Fibroblast of villous mesenchyme (primary cell): Measurements from ENCODE around the gene CA12. TPM values are rescaled to one million over a fixed set of nuclear protein-coding genes. Genes with fewer than 3 reads are reported as not detected.

ENCODE experiments used
- DNase-seq: peaks from one replicate; pipeline ENCODE4 v3.0.0-alpha.2; 2010; ENCODE audit warnings: low read depth
- H3K4me3 ChIP-seq: 2 replicates; pipeline ENCODE4 v1.5.1; 2011; ENCODE audit warnings: low read depth, mild to moderate bottlenecking, low read length
- total RNA-seq: library from RNA; depleted of rRNA; stranded (reverse); fragments of >200 nt; gene quantifications from 2 replicates; pipeline ENCODE4 v1.2.3, GENCODE V29; 2012
- TF ChIP-seq, protein P1 (sequence below): IDR thresholded peaks from 2 replicates; pipeline ENCODE4 v1.5.1; 2012; ENCODE audit warnings: low read depth, mild to moderate bottlenecking, low read length; ENCODE audit not compliant: insufficient read depth

The CA12 gene
- total RNA-seq, 1 donor, result 15.1 TPM

DNA sequence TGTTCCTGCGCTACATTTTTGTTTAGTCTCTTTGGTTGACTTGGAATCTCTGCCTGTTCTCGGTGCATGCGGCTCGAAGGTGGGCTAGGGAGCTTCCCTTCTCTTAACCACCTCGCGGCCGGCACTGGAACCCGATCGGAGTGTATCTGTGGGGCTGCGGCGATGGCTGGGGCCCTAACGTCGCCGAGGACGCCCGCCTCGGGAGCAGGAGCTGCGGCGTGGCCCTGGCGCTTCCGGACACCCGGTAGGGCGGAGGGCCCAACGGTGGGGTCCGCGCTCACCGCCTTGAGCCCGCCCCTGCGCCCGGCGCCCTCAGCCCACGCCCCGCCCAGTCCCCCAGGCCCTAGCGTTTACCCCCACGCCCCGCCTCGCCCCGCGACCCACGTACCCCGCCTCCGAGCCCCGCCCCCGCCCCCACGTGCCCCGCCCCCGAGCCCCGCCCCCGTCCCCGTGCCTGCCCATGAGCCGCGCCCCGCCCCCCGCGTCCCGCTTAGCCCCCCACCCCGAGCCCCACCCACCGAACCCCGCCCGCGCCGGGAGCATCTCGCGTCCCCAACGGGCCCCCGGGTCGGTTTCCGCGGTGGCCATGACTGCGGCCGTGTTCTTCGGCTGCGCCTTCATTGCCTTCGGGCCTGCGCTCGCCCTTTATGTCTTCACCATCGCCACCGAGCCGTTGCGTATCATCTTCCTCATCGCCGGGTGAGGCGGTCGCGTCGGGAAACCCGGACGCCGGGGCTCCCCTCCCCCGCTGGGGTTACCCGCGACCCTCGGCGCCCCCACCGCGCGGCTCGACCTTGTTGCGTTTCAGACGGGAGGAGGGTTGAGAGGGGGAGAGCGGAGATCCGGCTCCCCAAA is 104.4 kb downstream of the CA12 start, which contains the start of gene APH1B:
APH1B (plus strand) TSS at position 568 of the 855 bp plus-strand sequence; CDS start at position 587, 19 bp downstream.
- TF ChIP-seq, protein P1, sequence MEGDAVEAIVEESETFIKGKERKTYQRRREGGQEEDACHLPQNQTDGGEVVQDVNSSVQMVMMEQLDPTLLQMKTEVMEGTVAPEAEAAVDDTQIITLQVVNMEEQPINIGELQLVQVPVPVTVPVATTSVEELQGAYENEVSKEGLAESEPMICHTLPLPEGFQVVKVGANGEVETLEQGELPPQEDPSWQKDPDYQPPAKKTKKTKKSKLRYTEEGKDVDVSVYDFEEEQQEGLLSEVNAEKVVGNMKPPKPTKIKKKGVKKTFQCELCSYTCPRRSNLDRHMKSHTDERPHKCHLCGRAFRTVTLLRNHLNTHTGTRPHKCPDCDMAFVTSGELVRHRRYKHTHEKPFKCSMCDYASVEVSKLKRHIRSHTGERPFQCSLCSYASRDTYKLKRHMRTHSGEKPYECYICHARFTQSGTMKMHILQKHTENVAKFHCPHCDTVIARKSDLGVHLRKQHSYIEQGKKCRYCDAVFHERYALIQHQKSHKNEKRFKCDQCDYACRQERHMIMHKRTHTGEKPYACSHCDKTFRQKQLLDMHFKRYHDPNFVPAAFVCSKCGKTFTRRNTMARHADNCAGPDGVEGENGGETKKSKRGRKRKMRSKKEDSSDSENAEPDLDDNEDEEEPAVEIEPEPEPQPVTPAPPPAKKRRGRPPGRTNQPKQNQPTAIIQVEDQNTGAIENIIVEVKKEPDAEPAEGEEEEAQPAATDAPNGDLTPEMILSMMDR, result no peak
- peak; percentile 75 for DNase-seq
- peak within 1 kb of the TSS; percentile 80 for H3K4me3 ChIP-seq

DNA sequence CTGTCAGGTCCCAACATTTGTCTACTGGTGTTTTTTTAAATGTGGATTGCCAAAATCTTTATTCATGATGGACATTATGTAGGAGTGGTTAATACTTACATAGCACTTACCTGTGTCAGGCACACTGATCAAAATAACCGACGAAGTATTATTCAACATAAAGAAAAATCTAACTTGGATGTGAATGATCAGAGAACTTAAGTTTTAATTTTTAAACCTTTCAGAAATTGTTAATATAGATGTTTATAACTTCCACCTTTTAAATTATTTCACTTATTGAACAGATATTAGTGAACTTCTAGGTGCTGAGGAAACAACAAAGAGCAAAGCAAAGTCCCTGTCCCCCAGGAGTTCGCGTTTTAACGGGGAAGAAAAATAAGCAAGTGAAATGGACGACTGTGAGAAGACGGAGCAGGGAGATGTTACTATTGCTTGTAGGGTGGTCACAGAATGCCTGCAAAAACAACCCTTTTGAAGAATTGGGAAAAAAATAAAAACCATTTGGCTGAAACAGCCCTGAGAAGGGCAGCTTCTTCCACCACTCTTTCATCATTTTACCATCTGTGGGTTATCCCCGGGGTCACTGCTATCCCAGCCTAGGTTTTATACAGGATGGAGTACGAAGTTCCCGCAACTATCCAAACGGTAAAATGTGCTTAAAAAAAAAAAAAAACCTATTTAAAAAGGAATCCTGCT is 105.2 kb downstream of the CA12 start:
- peak overlapping the region; percentile 80 for H3K4me3 ChIP-seq
- TF ChIP-seq, protein P1, result no peak
- peak; percentile 73 for DNase-seq

DNA sequence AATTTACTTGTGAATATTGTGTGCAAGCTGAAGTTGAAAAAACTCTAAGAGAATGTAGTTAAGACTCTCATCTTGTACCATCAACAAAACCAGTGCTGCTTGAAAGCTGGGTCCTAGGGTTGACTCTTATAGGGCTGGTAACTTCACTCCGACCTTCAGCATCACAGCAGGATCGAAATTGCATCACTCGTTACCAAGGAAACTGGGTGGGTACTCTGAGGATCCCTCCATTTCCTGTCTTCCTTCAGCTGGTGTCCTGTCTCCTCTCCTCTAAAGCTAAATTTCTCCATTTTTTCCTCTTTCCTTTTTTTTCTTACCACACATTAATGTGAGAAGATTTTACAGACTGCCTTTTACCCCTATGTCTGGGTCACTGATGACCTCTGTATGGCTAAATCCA is 107.2 kb downstream of the CA12 start:
- H3K4me3 ChIP-seq, result no peak overlapping the region
- TF ChIP-seq, protein P1, result no peak
- DNase-seq, result peak; percentile 64

Other genes starting within 250 kb of the CA12 start
- gene RPS27L, start 224.4 kb downstream of the CA12 start, total RNA-seq, result 219 and 308 TPM in 2 replicates
- gene RAB8B, start 192.2 kb downstream of the CA12 start, total RNA-seq, result 71.5 and 97.2 TPM in 2 replicates
- gene APH1B, start 104.2 kb downstream of the CA12 start, total RNA-seq, result 14.5 and 19.9 TPM in 2 replicates
- gene USP3, start 122.7 kb upstream of the CA12 start, total RNA-seq, result 29.3 and 34.1 TPM in 2 replicates
- gene FBXL22, start 215.5 kb upstream of the CA12 start, total RNA-seq, result 1.3 and 2.3 TPM in 2 replicates